ENCODE measurements around the gene EGR2. TPM values are rescaled to one million over a fixed set of nuclear protein-coding genes. Genes with fewer than 3 reads are reported as not detected.

The EGR2 gene
- total RNA-seq, 2 donors from 2014 or later = 4.2 to 5.9 TPM

DNA sequence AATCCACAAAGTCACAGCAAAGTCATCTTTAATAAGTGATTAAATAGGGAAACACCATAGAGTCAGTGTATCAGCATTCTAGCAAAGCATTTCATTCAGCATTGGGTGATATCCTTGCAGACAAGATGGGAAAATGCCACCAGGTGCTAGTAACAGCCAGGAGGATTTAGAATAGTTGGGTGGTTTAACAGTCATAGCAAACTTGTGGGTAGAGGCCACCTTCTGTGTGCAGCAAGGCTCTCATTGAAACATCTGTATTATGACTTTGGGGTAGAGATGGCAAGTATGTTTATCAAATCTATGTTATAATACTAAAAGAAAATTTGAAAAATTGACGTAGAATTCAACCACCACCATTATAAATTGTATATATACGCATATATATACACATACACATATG, 38.0 kb downstream of the EGR2 start:
- H3K36me3 ChIP-seq (replicated peaks in 1 of 2; ENCODE audit: insufficient read depth in 1 of 2, low read depth in 2 of 2) = no peaks in the 10 kb centered on the region
- intact Hi-C loops (cut with DNase I) = no loop called here
- no peak overlapping the region for H3K27ac ChIP-seq
- no peak for DNase-seq
- no peak for ATAC-seq
- no peak for TF ChIP-seq POLR2A (IDR thresholded peaks at IDR 0.05)
- TF ChIP-seq, protein P1, sequence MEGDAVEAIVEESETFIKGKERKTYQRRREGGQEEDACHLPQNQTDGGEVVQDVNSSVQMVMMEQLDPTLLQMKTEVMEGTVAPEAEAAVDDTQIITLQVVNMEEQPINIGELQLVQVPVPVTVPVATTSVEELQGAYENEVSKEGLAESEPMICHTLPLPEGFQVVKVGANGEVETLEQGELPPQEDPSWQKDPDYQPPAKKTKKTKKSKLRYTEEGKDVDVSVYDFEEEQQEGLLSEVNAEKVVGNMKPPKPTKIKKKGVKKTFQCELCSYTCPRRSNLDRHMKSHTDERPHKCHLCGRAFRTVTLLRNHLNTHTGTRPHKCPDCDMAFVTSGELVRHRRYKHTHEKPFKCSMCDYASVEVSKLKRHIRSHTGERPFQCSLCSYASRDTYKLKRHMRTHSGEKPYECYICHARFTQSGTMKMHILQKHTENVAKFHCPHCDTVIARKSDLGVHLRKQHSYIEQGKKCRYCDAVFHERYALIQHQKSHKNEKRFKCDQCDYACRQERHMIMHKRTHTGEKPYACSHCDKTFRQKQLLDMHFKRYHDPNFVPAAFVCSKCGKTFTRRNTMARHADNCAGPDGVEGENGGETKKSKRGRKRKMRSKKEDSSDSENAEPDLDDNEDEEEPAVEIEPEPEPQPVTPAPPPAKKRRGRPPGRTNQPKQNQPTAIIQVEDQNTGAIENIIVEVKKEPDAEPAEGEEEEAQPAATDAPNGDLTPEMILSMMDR (IDR thresholded peaks at IDR 0.05) = no peak
- no peak overlapping the region for H3K4me3 ChIP-seq
- H3K27me3 ChIP-seq = no peaks in the 10 kb centered on the region
- H3K9me3 ChIP-seq = no peaks in the 10 kb centered on the region
- H3K4me1 ChIP-seq = no peaks in the 10 kb centered on the region
- WGBS, 2 donors = 74 to 79% methylated on average over 2 of the region's 2 CpGs

DNA sequence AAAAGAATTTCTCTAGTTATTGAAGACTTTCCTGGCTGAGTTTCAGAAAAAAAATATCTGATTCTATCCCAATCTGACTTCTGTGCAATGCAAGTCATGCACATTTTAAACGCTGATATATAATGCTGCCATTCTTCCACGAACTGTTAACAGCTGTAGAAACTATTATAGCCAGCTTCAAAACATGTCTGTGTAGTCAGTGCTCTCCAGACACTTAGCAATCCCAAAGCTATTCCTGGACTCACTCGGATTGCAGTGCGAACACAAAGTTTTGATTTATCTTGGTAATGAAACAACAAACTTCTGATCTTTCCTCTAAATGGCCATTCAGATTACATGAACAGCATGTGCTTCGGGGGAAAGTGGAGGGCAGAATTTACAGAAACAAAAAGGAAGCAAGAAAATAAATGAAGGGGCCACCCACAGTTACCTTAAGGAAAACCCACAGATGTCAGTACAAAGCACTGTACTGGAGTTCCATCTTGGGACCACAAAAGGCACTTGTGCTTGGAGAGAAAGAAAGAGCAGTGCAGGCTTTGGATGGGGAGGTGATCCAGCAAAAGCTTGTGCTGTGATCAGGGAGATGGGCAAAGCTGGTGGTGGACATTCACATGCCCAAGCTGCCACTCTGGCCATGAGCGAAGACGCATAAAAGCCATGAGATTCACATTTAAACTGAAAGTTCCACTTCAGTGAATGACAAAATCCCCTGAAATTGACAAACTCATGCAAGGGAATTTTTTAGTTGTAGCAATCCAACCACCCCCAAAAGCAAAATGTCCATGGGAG, 43.8 kb downstream of the EGR2 start:
- intact Hi-C loops (cut with DNase I) = no loop called here
- no peak overlapping the region for H3K27ac ChIP-seq
- no peak overlapping the region for H3K4me3 ChIP-seq
- no peaks in the 10 kb centered on the region for H3K9me3 ChIP-seq
- no peak for ATAC-seq
- H3K4me1 ChIP-seq = no peaks in the 10 kb centered on the region
- H3K27me3 ChIP-seq = no peaks in the 10 kb centered on the region
- 58 to 69% methylated on average over 7 of the region's 7 CpGs for WGBS, 2 donors
- no peak for DNase-seq
- no peaks in the 10 kb centered on the region for H3K36me3 ChIP-seq (replicated peaks in 1 of 2; ENCODE audit: insufficient read depth in 1 of 2, low read depth in 2 of 2)
- TF ChIP-seq, protein P1 (IDR thresholded peaks at IDR 0.05) = no peak
- no peak for TF ChIP-seq POLR2A (IDR thresholded peaks at IDR 0.05)

DNA sequence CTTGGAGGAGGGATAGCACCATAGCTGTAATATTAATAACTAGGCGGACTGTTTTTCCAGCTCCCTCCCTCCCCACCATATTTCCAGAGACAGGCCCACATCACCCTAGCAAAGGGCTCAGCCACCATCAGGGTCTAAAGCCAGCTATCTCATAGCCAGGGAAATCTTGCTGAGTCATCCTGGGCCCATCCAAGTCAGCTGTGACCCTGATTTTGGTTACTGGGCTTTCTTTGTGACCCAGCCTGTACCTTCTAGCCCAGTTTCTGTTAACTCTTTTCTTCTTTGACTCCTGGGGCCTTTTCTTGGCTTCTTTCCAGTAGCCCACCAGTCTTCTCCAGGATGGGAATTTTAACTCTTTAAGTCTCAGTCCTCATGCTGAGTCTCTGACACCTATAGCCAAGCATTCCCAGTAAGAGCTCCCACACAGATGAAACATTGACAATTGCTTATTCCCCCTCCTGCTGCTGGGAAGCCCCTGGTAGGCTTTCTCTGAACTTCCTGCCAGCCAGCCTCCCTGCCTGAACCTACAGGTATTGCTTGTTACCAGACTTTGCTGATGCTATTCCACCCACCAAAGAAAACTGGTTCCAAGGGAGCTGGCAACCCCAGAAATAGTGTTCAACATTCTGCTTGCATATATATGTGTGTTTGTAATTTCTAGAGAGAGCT, 46.5 kb downstream of the EGR2 start:
- WGBS, 2 donors = 88 to 100% methylated on average over 1 of the region's 1 CpG
- intact Hi-C loops (cut with DNase I) = no loop called here
- DNase-seq (no peak), ATAC-seq (no peak)
- Histone ChIP-seq H3K27me3 (no peaks in the 10 kb centered on the region), H3K36me3 (replicated peaks in 1 of 2; ENCODE audit: insufficient read depth in 1 of 2, low read depth in 2 of 2) (no peaks in the 10 kb centered on the region), H3K27ac (no peak overlapping the region), H3K4me1 (no peaks in the 10 kb centered on the region), H3K4me3 (no peak overlapping the region), H3K9me3 (no peaks in the 10 kb centered on the region)
- TF ChIP-seq POLR2A (IDR thresholded peaks at IDR 0.05) = no peak
- TF ChIP-seq, protein P1 (IDR thresholded peaks at IDR 0.05) = no peak

DNA sequence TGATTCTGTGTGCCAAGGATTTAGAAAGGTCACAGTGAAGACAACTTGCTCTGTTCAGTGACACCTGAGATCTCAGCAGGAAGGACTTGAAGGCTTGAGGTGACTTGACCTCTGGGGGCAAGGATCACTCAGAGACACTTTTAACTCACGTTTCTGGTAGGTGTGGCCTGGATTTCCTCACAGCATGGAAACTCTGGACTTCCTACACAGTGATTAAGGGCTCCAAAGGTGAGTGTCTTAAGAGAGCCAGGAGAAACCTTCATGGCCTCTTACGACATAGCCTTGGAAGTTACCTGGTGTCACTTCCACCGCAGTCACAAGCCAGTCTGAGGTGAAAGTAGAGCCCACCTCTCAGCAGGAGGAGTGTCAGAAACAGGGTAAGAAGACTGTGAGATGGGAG, 49.8 kb downstream of the EGR2 start:
- Histone ChIP-seq H3K36me3 (replicated peaks in 1 of 2; ENCODE audit: insufficient read depth in 1 of 2, low read depth in 2 of 2) (no peaks in the 10 kb centered on the region), H3K4me1 (no peaks in the 10 kb centered on the region), H3K9me3 (no peaks in the 10 kb centered on the region), H3K27ac (no peak overlapping the region), H3K4me3 (no peak overlapping the region), H3K27me3 (no peaks in the 10 kb centered on the region)
- no peak for DNase-seq
- TF ChIP-seq POLR2A (IDR thresholded peaks at IDR 0.05) = no peak
- TF ChIP-seq, protein P1 (IDR thresholded peaks at IDR 0.05) = no peak
- intact Hi-C loops (cut with DNase I) = no loop called here
- no peak for ATAC-seq
- 49 to 62% methylated on average over 3 of the region's 3 CpGs for WGBS, 2 donors
